ENCODE data around the gene S1PR4.

GRCh38 chr19:3225677-3226093, 47.1 kb downstream of the S1PR4 start:
- no peak for TF ChIP-seq CTCF (IDR thresholded peaks at IDR 0.05)
- no peak for TF ChIP-seq TP53 (CRISPR knock-in tag; IDR thresholded peaks at IDR 0.05)
- TF ChIP-seq SMAD4 (CRISPR knock-in tag; IDR thresholded peaks at IDR 0.05) = no peak
- no peak for TF ChIP-seq TCF7 (CRISPR knock-in tag; IDR thresholded peaks at IDR 0.05; ENCODE audit: low read depth)
- TF ChIP-seq ZNF232 (CRISPR knock-in tag; IDR thresholded peaks at IDR 0.05) = no peak
- no peak for TF ChIP-seq E2F1 (CRISPR knock-in tag; IDR thresholded peaks at IDR 0.05)
- TF ChIP-seq KAT7 (CRISPR knock-in tag; IDR thresholded peaks at IDR 0.05; ENCODE audit: borderline replicate concordance) = no peak
- TF ChIP-seq ZNF416 (CRISPR knock-in tag; IDR thresholded peaks at IDR 0.05) = no peak
- no peak for TF ChIP-seq SP1 (CRISPR knock-in tag; conservative IDR thresholded peaks at IDR 0.05)
